K562 (cell line): Measurements from ENCODE around the gene UBA7. TPM values are rescaled to one million over a fixed set of nuclear protein-coding genes. Genes with fewer than 3 reads are reported as not detected.

Source experiments
- ATAC-seq: fragments of 200-7000 bp; cut with Tn5 transposase; 3 replicates; pipeline ENCODE4 v1.9.1; 2020; ENCODE audit warnings: moderate library complexity
- BruUV-seq: library from RNA; stranded (reverse); fragments of 400-500 nt; replicated peaks from 2 replicates; lab custom pipeline; 2021; lab: Mats Ljungman, UMichigan
- CTCF ChIA-PET: fragments of 300-600 bp; formaldehyde crosslinking; extraction: SDS; loops from one replicate; lab custom pipeline; 2021; ENCODE audit warnings: low intra/inter-chr PET ratio; lab: Yijun Ruan, JAX
- POLR2A ChIA-PET: fragments of 300-600, 350-650 bp; sonication (Branson Sonifier 250); formaldehyde crosslinking; extraction: SDS; loops from one replicate; lab custom pipeline; 2021; ENCODE audit warnings: antibody characterized with exemption, inconsistent platforms; lab: Yijun Ruan, JAX
- DNase-seq, 4 experiments: peaks; one replicate each; pipeline versions ENCODE4 v3.0.0 to v3.0.0-alpha.2; 2011 to 2018; ENCODE audit warnings: low spot score in 3 of 4, mixed read lengths in 3 of 4; ENCODE audit errors: extremely low read depth in 1 of 4
- FAIRE-seq: peaks from 2 replicates; lab custom pipeline; 2011; peaks lifted over from hg19 to GRCh38; lab: Jason Lieb, UNC
- H2AFZ ChIP-seq: 2 replicates; pipeline ENCODE4 v1.6.0; 2011; ENCODE audit warnings: low read depth, low read length, control low read depth, inconsistent platforms
- H3K27ac ChIP-seq: fragments of 200-600 bp; 3 replicates; pipeline ENCODE4 v1.8.0; 2011; ENCODE audit warnings: low read depth, mild to moderate bottlenecking, control low read depth, inconsistent platforms, low read length, moderate library complexity, mixed read lengths; ENCODE audit errors: extremely low read depth
- H3K27me3 ChIP-seq, 2 experiments: fragments of 300-600 bp in 1 of 2; 2 replicates in 1 of 2; 3 replicates in 1 of 2; pipeline versions ENCODE4 v1.6.0 to v1.8.0; 2011; ENCODE audit warnings: inconsistent platforms in 2 of 2, low read length in 2 of 2, mild to moderate bottlenecking in 1 of 2, mixed read lengths in 1 of 2, moderate library complexity in 1 of 2; ENCODE audit not compliant: control insufficient read depth in 2 of 2, insufficient read depth in 2 of 2
- H3K36me3 ChIP-seq: fragments of 300-600 bp; 3 replicates; pipeline ENCODE4 v1.8.0; 2011; ENCODE audit warnings: mild to moderate bottlenecking, low read length, inconsistent platforms; ENCODE audit not compliant: control insufficient read depth, insufficient read depth
- H3K4me1 ChIP-seq, 2 experiments: fragments of 200-600 bp in 1 of 2; replicated peaks in 1 of 2; 2 replicates in 1 of 2; 3 replicates in 1 of 2; pipeline versions ENCODE4 v1.5.1 to v1.8.0; 2011; ENCODE audit warnings: inconsistent platforms in 2 of 2, low read length in 2 of 2, mild to moderate bottlenecking in 1 of 2, mixed read lengths in 1 of 2, moderate library complexity in 1 of 2; ENCODE audit not compliant: control insufficient read depth in 2 of 2, insufficient read depth in 2 of 2
- H3K4me2 ChIP-seq: 2 replicates; pipeline ENCODE4 v1.6.1; 2011; ENCODE audit warnings: low read length, control low read depth, inconsistent platforms, mixed read lengths; ENCODE audit not compliant: insufficient read depth
- H3K4me3 ChIP-seq: fragments of 200-600 bp; sonication (generic), shearing (Covaris generic); 2 replicates; pipeline ENCODE4 v1.5.1; 2016; ENCODE audit warnings: control low read depth, inconsistent platforms
- H3K79me2 ChIP-seq: fragments of 200-600 bp; 3 replicates; pipeline ENCODE4 v1.8.0; 2011; ENCODE audit warnings: low read length, inconsistent platforms; ENCODE audit not compliant: control insufficient read depth, insufficient read depth
- H3K9ac ChIP-seq, 2 experiments: 2 replicates each; pipeline versions ENCODE4 v1.6.0 to v1.6.1; 2011; ENCODE audit warnings: low read depth in 2 of 2, low read length in 2 of 2, control low read depth in 1 of 2, inconsistent platforms in 1 of 2, mild to moderate bottlenecking in 1 of 2, mixed read lengths in 1 of 2; ENCODE audit not compliant: insufficient read depth in 1 of 2
- H3K9me1 ChIP-seq: one replicate; pipeline ENCODE4 v1.6.0; 2011; ENCODE audit warnings: inconsistent platforms, mild to moderate bottlenecking, low read length, moderate library complexity; ENCODE audit not compliant: control insufficient read depth, insufficient read depth
- H3K9me3 ChIP-seq: replicated peaks from 2 replicates; pipeline ENCODE4 v1.5.1; 2011; ENCODE audit warnings: low read depth, low read length, inconsistent platforms; ENCODE audit not compliant: control insufficient read depth, insufficient read depth
- H4K20me1 ChIP-seq: replicated peaks from 2 replicates; pipeline ENCODE4 v1.6.1; 2011; ENCODE audit warnings: low read length, inconsistent platforms, mixed read lengths; ENCODE audit not compliant: control insufficient read depth, insufficient read depth
- EHMT2 ChIP-seq: fragments of 450-650 bp; IDR thresholded peaks from 2 replicates; pipeline ENCODE4 v1.6.1; 2018; ENCODE audit warnings: antibody characterized with exemption
- HDAC1 ChIP-seq, 2 experiments: fragments of 450-650 bp; IDR thresholded peaks; 2 replicates each; pipeline ENCODE4 v1.6.1; 2016 to 2017; ENCODE audit warnings: inconsistent platforms in 1 of 2, mild to moderate bottlenecking in 1 of 2, moderate library complexity in 1 of 2
- MLLT1 ChIP-seq, 2 experiments: fragments of 450-650 bp; IDR thresholded peaks; 2 replicates each; pipeline ENCODE4 v1.6.1; 2016
- NELFE ChIP-seq: IDR thresholded peaks from 2 replicates; pipeline ENCODE4 v1.6.1; 2011; ENCODE audit warnings: mild to moderate bottlenecking; ENCODE audit not compliant: insufficient read depth, insufficient read length
- NFIC ChIP-seq: fragments of 450-650 bp; IDR thresholded peaks from 2 replicates; pipeline ENCODE4 v1.6.1; 2017; ENCODE audit warnings: mild to moderate bottlenecking, inconsistent platforms
- WGBS: fragments of 100-300 bp; shearing (Covaris generic); methylation state at CpG from one replicate; pipeline ENCODE4 v1.1.6; 2016; ENCODE audit warnings: low coverage, mixed read lengths; ENCODE audit not compliant: insufficient coverage; ENCODE audit errors: missing lambda C conversion rate; 5-methylcytosine and 5-hydroxymethylcytosine counted together
- in situ Hi-C: fragments of 300-500 bp; cut with MboI; formaldehyde crosslinking; loops from 4 replicates; pipeline ENCODE4 v1.15.0; 2018; ENCODE audit warnings: inconsistent platforms, mixed read lengths
- intact Hi-C: fragments of 100-400 bp; cut with micrococcal nuclease; formaldehyde crosslinking; loops from 2 replicates; pipeline ENCODE4 v1.14.2; 2022
- polyA plus RNA-seq, 8 experiments: library from polyadenylated mRNA; depleted of rRNA in 4 of 8; stranded (reverse) in 5 of 8; unstranded in 3 of 8; fragments of >200 nt; fragmentation: Nextera tagmentation in 2 of 8; fragmentation: Illumina TruSeq in 1 of 8; extraction: Ambion mirVana in 2 of 8; extraction: Trizol in 1 of 8; gene quantifications; 2 replicates each; pipeline versions ENCODE4 v1.2.1 to v1.2.3, GENCODE V29; 2011 to 2014; ENCODE audit warnings: inconsistent platforms in 1 of 8, missing spikeins in 1 of 8
- total RNA-seq, 7 experiments: library from RNA; depleted of rRNA in 6 of 7; stranded (reverse); fragments of >200 nt in 6 of 7; fragmentation: Illumina TruSeq in 2 of 7; extraction: Trizol in 2 of 7; gene quantifications; 2 replicates each; pipeline versions ENCODE4 v1.2.1 to v1.2.3, GENCODE V29; 2011 to 2021; ENCODE audit warnings: low replicate concordance in 1 of 7
- TF ChIP-seq, protein P1 (sequence below): fragments of 450-650 bp; IDR thresholded peaks from 2 replicates; pipeline ENCODE4 v1.6.1; 2018; ENCODE audit not compliant: partially characterized antibody

Gene UBA7
- total and polyA plus RNA-seq, 9 of the 15 experiments (the other 6 are each of a cell fraction or from before 2014, with no cell fraction given), result 0.17 to 3.3 (median 2.0) TPM

DNA sequence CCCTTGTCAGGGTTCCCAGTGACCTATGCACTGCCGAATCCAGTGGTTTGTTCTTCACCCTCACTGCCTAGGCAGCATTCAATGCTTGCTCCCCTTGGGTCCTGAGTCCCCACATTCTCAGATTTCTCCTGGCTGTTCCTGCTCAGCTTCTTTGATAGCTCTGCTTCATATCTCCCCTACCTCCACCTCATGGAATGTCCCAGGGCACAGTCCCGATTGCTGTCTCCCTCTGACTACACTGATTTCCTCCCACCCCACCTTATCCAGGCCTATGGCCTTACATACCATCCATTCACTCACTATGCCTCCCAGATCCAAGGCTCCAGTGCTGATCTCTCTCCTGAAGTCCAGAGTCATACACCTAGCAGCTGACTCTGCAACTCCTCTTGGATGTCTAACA is 12.6 kb downstream of the UBA7 start (continued):
- TF ChIP-seq, protein P1, sequence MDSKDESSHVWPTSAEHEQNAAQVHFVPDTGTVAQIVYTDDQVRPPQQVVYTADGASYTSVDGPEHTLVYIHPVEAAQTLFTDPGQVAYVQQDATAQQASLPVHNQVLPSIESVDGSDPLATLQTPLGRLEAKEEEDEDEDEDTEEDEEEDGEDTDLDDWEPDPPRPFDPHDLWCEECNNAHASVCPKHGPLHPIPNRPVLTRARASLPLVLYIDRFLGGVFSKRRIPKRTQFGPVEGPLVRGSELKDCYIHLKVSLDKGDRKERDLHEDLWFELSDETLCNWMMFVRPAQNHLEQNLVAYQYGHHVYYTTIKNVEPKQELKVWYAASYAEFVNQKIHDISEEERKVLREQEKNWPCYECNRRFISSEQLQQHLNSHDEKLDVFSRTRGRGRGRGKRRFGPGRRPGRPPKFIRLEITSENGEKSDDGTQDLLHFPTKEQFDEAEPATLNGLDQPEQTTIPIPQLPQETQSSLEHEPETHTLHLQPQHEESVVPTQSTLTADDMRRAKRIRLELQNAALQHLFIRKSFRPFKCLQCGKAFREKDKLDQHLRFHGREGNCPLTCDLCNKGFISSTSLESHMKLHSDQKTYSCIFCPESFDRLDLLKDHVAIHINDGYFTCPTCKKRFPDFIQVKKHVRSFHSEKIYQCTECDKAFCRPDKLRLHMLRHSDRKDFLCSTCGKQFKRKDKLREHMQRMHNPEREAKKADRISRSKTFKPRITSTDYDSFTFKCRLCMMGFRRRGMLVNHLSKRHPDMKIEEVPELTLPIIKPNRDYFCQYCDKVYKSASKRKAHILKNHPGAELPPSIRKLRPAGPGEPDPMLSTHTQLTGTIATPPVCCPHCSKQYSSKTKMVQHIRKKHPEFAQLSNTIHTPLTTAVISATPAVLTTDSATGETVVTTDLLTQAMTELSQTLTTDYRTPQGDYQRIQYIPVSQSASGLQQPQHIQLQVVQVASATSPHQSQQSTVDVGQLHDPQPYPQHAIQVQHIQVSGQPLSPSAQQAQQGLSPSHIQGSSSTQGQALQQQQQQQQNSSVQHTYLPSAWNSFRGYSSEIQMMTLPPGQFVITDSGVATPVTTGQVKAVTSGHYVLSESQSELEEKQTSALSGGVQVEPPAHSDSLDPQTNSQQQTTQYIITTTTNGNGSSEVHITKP, result peak; percentile 33
- TF ChIP-seq NELFE, result no peak
- TF ChIP-seq HDAC1 (IDR thresholded peaks at IDR 0.05), result peak in 1 of 2 experiments; percentile 48; a peak in 1 of 4 replicates
- no peak for TF ChIP-seq EHMT2

- TF ChIP-seq NFIC (peak; percentile 48; the same call in 1 of the 2 replicates), MLLT1 (IDR thresholded peaks at IDR 0.05) (no peak)
- intact Hi-C loops, result no loop called here
- POLR2A ChIA-PET, result no interaction called here
- Histone ChIP-seq H3K79me2 (peaks cover 15% of the 10 kb centered on the region), H3K27me3 (no peaks in the 10 kb centered on the region), H3K36me3 (peaks cover 5% of the 10 kb centered on the region; the same call in 1 of the 3 replicates), H3K9me3 (no peaks in the 10 kb centered on the region), H3K9me1 (peaks cover 4% of the 10 kb centered on the region), H3K4me3 (no peak within 1 kb of the TSS), H3K4me2 (no peak within 1 kb of the TSS; the same call in 1 of the 2 replicates), H3K4me1 (peaks cover 13 to 33% of the 10 kb centered on the region in 2 experiments; a peak in 3 of 5 replicates), H2AFZ (peak within 1 kb of the TSS; percentile 32; the same call in 1 of the 2 replicates), H3K27ac (no peak within 1 kb of the TSS), H4K20me1 (no peaks in the 10 kb centered on the region), H3K9ac (peak within 1 kb of the TSS in 1 of 2 experiments; percentile 55; a peak in 1 of 4 replicates)
- BruUV-seq, result no TSS peak
- CTCF ChIA-PET, result no interaction called here
- ATAC-seq (no peak), FAIRE-seq (no peak), DNase-seq (peak in 1 of 4 experiments; percentile 35)
- 13% methylated on average over 4 of the region's 4 CpGs for WGBS
- in situ Hi-C loops, result no loop called here
Measured at GRCh38 chr3:49799761-49800160, 14.0 kb downstream of the UBA7 start, which contains the start of gene CDHR4. CDHR4 (minus strand) TSS chr3:49799873; CDS start chr3:49799812, 61 bp downstream.
